NCI-H345 (cell line): ENCODE measurements around the gene STIL.
A peak's percentile ranks its signal among the peaks of the same experiment; 100 is the strongest.
"Not testable (repeated sequence)": the region's sequence is repeated elsewhere in the genome, so short reads cannot be mapped to it uniquely, and the experiment has no call there.

Experiments used
- DNase-seq: peaks from one replicate; lab custom pipeline; 2025; lab: John Stamatoyannopoulos, UW

Gene STIL

GRCh38 chr1:47319968-47320367 lies 6.0 kb upstream of the STIL start:
- not testable (repeated sequence) for DNase-seq

- no peak for DNase-seq
Observed at GRCh38 chr1:47317841-47318240, 3.9 kb upstream of the STIL start.

- DNase-seq = no peak
Observed at GRCh38 chr1:47309427-47309826, 4.5 kb downstream of the STIL start.

GRCh38 chr1:47302472-47302871 lies 11.5 kb downstream of the STIL start:
- DNase-seq = no peak

GRCh38 chr1:47298025-47298699 lies 15.8 kb downstream of the STIL start:
- no peak for DNase-seq

GRCh38 chr1:47295579-47295978 lies 18.4 kb downstream of the STIL start:
- DNase-seq = no peak

- not testable (repeated sequence) for DNase-seq
Observed at GRCh38 chr1:47294863-47295262, 19.1 kb downstream of the STIL start.

DNA sequence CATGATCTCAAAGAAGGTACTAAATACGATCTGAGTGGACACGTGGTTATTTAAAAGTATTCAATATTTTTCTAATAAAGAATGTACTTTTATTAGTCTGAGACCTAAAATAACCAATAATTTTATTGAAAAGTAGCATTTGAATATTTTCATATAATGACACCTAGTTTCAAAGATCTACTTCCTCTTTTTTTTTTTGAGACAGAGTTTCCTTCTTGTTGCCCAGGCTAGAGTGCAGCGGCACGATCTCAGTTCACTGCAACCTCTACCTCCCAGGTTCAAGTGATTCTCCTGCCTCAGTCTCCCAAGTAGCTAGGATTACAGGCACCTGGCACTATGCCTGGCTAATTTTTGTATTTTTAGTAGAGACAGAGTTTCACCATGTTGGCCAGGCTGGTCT lies 25.8 kb downstream of the STIL start:
- not testable (repeated sequence) for DNase-seq

GRCh38 chr1:47280142-47280541 lies 33.8 kb downstream of the STIL start:
- no peak for DNase-seq

DNA sequence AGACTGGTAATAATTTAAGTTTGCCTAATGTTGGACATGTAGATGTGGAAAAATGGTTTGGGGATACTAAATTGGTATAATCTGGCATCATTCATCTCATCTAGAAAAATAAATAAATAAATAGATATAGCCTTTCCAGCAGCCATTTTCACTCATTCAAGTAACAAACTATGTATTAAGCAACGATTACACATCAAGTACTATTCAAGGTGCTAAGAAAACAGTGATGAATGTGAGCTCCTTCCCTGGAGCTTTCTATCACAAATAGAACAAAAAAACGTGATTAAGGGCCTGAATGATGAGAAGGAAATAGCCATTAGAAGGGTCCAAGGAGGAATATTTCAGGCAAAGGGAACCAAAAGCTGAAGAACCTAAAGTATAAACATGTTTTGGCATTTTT lies 37.1 kb downstream of the STIL start:
- no peak for DNase-seq

DNA sequence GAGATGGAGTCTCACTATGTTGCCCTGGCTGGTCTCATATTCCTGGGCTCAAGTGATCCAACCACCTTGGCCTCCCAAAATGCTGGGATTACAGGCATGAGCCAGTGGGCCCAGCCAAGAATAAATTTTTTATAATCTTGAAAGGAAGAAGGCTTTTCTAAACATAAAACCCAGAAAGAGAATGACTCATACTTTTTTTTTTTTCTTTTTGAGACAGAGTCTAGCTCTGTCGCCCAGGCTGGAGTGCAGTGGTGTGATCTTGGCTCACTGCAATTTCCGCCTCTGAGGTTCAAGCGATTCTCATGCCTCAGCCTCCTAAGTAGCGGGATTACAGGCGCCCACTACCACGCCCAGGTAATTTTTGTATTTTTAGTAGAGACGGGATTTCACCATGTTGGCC lies 38.1 kb downstream of the STIL start:
- not testable (repeated sequence) for DNase-seq

- not testable (repeated sequence) for DNase-seq
Observed at GRCh38 chr1:47265529-47265928, 48.4 kb downstream of the STIL start.

DNA sequence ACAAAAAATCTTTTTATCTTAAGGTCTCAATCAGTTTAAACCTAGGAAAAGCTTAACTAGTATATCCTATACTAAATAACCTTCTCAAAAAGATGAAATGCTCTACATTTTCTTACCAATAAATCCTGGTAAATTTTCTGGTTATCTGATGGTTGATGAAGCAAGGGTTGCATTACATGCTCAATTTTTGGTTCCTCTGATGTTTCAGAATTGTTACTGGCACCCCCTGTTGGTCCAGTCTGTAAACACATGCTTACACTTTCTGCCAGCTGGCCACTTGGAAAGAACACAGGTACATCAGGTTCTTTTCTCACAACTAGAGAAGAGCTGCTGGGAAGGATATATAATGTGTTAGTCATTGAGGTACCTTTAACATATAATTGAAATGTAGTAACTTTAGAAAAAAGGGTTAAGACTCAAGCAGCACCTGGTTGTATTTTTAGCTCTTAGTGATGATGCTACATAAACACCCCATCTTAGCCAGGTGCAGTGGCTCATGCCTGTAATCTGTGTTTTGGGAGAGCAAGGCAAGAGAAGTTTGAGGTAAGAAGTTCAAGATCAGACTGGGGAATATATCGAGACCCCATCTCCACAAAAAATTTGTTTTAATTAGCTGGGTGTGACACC lies 51.0 kb downstream of the STIL start:
- peak; percentile 16 for DNase-seq

DNA sequence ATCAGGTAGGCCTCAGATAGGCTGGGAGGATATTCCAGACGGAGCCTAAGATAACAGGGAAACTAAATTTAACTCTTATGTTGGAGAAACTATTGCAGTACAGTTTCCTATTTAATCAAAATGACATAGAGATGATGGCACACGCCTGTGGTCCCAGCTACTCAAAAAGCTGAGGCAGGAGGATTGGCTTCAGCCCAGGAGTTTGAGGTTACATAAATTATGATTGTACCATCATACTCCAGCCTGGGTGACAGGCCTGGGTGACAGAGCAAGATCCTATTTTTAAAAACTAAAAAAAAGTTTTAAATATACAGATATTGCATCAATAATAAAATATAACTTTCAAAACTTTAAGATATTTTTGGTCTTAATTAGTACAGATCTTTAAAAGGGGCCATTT lies 56.7 kb downstream of the STIL start:
- no peak for DNase-seq

GRCh38 chr1:47252795-47253194 lies 61.2 kb downstream of the STIL start:
- no peak for DNase-seq

DNA sequence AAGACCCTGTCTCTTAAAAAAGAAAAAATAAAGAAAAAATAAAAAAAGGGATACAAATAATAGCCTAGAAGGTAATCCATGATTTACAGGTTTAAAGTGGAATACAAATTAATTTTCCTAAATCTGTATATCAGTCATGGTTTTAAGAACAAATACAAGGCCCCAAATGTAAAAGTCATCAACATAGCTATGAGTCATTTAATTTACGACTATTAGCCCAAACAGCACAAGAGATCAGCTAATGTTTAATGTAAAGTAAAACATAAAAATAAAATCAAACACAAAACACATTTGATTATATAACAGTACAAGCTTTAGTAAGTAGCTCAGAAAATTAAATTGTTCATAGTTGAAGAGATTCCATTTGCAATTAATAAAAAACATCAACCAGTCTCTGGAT lies 61.6 kb downstream of the STIL start:
- no peak for DNase-seq

GRCh38 chr1:47249755-47250154 lies 64.2 kb downstream of the STIL start:
- DNase-seq = no peak

DNA sequence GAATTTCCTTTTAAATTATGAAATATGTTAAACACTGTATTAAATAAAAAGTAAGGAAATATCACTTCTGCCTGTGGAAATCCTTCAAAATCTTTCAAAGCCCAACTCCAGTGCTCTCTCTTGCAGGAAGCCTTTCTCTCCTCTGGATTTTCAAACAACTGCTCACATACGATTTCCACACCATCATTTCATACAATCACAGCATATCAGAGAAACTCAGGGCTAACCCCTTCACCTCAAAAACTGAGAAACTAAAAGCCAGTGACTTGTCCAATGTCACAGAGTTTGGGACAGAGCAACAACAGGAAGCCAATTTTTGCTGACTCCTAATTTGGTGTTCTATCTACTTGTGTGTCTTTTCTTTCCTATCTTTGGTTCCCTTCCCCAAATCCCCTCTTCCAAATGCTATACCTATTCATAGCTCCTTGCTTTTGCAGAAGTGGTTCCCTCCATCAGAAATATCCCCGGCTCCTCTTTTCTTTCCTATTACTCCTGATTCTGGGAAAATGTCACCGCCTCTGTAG lies 69.5 kb downstream of the STIL start:
- DNase-seq = no peak

GRCh38 chr1:47243910-47244309 lies 70.0 kb downstream of the STIL start:
- DNase-seq = no peak

DNA sequence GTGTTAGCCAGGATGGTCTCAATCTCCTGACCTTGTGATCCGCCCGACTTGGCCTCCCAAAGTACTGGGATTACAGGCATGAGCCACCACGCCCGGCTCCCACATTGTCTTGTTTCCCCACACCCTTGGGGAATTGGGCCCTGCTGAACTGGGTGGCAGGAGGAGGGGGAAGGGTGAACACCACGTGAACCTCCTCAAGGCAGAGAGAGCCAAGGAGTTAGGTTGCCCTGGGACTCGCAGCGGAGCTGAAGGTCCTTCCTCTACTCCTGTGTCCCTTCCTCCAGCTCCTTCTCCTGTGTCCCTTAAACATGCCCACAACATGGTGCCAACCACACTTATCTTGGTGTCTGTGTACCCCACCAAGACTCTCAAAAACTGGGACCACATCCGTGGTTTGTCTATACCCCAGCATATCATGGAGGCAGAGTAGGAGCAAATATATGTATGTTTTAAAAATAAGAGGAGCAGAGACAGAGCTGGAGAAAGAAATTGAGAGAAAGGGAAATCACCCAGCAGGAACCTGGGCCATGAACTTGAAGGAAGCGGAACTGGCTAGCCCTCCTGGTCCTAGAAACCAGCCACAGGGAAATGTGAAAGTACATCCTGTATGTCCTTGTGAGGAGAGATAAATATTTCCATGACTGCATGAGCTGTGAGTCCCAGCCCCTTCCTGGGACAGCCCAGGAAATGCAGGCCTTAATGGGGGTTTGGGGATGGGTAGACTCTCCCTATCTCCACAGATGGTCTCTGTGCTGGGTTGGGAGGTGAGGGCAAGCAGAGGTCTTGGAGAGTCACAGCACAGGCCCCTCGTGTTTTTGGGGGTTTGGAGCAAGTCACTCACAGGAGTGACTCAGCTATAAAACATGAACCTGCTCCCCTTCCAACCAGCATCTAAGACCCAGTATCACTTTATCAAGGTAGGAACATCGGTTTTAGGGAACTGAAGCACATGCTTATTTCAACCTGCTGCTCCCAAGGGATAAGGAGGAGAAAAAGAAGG lies 72.5 kb downstream of the STIL start:
- DNase-seq = no peak

GRCh38 chr1:47238935-47239592 lies 74.9 kb downstream of the STIL start:
- no peak for DNase-seq

DNA sequence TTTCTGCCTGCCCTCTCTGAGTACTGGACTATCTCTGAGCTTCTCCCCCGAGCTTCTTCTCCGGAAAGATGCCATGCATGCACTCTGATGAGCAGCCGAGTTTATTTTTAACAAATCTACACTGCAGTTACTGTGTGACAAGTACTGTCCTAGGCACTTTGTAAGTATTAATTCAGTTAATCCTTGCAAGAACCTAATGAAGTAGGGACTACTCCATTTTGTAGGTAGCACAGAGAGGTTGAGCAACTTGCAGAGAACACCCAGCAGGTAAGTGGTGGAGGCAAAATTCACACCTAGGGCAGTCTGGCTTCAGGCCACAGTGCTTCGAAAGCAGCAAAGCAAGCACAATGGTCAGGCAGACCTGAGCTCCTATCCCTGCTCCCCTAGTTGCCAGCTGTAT lies 78.1 kb downstream of the STIL start:
- no peak for DNase-seq
